Stimulated activated CD8-positive, alpha-beta memory T cell treated with anti-CD3 and anti-CD28 coated beads, Interleukin-15, amount 100 ng/mL, for 1 hour (primary cell): ENCODE measurements around the gene TTC39C.
"Not testable (repeated sequence)": the region's sequence is repeated elsewhere in the genome, so short reads cannot be mapped to it uniquely, and the experiment has no call there.

Source experiments
- DNase-seq: peaks from one replicate; pipeline ENCODE4 v3.0.0-alpha.2; 2020; ENCODE audit warnings: low read depth

Gene TTC39C

DNA sequence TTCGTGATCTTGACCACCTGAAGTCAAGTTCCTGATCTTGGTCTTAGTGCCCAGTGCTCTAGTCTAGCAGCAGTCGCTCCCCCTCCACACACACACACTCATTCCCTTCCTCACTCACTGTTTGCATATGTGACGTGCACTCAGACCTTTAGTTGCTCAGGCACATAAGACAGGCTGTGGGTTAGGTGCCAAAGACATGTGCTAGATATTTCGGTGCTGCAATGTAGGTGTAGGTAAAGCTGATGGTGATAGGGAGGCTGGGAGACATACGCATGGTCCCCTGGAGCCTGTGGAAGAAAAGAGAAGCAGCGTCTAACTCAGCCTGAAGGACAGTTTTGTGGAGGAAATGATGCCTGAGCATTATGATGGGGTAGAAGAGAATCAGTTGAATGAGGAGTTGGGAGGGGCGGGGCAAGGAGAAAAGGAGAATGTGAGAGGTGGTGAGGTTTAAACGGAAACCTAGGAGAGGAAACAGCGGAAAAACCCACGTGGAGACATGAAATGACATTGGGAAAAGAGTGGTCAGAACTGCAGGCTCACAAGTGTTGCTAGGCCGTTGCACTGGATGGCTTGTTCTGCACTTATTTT, 3.8 kb downstream of the TTC39C start:
- DNase-seq: no peak

DNA sequence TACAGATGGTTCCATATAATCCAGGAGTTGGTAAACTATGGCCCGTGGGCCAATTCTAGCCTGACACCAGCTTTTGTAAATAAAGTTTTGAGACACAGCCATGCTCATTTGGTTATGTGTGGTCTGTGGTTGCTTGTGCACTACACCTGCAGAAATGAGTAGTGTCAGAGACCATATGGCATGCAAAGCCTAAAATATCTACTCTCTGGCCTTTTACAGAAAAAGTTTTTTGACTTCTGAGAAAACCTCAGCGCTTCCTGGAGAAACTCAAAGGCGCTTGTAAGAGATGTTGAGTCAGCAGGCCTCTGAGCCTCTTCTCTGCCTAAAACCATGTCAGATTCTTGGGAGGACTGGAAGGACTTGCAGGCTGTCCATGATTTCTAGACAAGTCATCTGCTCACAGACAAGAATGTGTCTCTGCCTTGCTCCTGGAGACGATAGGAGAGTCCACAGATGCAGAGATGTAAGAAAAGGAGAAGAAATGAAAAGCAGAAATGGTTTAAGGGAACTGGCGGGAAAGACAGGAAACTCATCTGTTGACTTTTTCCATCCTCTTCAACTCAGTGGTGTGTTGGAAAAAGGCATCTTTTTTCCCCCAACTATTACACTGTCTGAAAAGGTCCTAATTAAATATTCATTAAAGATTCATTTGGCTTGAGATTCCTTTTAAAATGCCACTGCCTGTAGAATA, 5.2 kb downstream of the TTC39C start:
- DNase-seq: no peak

DNA sequence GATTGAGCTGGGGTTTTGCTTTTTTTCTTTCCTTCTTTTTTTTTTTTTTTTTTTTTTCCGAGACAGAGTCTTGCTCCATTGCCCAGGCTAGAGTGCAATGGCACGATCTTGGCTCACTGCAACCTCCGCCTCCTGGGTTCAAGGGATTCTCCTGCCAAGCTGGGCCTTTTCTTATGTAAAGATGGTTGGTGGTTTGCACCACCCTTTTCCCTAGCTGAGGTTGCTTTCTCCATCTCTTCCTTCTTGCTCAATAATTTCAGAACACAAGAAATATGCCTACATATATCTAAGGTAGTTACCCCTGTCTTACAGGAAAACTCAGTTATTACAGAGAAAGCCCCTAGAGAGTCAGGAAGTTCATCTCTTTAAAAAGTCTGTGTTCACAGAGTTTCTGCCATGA, 7.0 kb downstream of the TTC39C start:
- no peak for DNase-seq

DNA sequence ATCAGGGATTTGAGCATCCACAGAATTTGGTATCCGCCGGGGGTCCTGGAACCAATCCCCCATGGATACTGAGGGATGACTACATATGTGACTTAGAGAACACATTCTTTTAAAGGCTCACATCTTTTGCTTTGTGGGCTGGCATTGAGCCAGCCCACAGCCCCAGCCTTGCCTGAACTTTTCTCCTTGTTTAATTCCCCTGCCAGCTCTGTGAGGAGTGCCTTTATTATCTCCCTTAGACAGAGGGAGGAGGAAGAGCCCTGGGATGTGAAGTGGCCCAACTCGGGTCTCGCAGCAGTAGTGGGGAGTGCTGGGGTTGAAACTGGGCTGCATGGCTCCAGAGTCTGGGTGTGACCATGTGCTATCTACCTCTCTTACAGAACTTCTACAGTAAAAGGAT, 7.6 kb downstream of the TTC39C start:
- no peak for DNase-seq

DNA sequence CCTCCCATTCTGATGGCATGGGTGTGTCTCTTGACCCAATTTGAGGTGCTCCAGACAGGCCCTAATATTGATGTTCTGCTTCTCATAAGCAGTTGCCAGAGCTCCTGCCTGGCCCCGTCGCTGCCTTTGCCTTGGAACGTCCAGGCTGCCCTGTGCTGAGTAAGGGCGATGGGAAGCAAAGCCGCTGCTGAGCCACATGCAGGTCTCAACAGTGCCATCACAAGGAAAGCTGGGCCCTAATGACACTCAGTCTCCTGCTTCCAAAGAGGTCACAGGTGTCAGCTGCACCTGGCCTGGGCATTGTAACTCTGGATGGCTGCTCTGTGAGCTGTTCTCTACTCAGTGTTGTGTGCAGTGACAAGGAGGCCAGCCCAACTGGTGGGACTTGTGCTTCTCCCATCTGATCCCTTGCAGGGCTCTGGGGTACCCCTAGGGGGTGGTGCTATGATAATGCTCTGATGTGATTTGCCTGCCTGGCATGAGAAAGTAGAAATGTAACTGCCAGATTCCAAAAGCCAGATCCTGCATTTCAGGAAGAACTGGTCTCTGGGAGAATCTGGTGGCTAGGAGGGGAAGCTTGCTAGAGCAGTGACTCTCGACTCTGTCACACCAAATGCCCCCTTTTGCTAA, 8.7 kb downstream of the TTC39C start:
- DNase-seq: no peak

DNA sequence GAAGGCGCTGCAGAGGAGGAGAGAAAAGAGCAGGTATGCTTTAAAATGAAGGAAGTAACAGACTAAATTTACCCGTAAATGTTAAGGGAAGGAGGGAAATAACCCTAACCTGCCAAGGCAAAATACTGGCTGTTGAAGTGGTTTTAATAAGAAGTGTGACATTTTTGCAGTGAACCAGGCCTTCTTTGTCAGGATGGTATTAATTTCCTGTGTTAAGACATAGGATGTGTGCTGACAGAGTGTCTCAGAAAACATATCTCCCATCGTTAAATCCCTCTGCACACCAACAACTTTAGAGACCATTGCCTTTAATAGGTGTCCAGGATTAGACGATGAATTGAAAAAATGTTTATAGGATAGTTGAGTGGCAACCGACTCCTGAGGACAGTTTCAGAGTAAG, 9.9 kb downstream of the TTC39C start:
- no peak for DNase-seq

DNA sequence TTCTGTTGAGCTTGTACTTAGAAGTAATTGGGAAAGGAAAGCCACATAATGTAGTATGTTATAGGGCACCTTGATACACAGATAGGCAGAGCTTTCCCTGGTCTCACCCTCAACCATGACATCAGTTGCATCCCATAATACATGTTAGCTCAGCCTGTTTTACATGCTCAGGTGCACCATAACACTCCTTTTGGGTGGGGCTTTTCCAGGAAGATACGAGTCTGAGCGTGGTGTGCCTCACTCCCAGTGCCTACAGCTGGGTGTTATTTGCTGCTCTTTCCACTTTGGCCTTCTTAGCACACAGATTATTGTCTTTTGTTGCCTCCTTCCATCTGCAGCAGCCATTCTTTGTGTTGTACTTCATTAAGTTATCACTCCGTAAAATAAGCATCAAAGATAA, 11.9 kb downstream of the TTC39C start:
- DNase-seq: no peak

DNA sequence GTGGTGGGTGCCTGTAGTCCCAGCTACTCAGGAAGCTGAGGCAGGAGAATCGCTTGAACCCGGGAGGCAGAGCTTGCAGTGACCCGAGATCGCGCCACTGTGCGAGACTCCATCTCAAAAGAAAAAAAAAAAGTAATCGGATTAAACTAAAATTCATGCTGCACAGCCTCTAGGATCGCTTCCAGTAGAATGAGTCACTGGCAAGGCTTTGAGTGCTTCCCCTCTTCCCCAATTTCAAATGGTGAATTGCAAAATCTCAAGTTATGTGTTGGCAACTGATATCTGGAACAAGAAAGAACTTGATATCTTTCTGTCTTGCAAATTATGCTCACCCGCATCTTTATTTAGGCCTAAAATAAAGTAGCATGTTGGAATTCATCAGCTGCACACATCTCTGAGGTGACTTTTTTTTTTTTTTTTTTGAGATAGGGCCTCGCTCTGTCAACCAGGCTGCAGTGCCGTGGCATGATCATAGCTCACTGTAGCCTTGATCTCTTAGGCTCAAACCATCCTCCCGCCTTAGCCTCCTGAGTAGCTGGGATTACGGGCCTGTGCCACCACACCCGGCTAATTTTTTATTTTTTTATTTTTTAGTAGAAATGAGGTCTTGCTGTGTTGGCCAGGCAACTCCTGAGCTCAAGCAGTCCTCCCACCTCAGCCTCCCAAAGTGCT, 12.7 kb downstream of the TTC39C start:
- no peak for DNase-seq

DNA sequence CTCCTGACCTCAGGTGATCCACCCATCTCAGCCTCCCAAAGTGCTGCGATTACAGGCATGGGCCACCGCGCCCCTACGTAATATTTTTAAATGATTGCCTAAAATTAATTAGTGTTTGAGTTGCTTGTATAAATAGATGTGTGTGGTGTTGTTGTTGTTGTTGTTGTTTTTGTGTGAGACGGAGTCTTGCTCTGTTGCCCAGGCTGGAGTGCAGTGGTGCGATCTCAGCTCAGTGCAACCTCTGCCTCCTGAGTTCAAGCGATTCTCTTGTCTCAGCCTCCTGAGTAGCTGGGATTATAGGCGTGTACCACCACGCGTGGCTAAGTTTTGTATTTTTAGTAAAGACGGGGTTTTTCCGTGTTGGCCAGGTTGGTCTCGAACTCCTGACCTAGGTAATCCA, 14.4 kb downstream of the TTC39C start:
- not testable (repeated sequence) for DNase-seq

DNA sequence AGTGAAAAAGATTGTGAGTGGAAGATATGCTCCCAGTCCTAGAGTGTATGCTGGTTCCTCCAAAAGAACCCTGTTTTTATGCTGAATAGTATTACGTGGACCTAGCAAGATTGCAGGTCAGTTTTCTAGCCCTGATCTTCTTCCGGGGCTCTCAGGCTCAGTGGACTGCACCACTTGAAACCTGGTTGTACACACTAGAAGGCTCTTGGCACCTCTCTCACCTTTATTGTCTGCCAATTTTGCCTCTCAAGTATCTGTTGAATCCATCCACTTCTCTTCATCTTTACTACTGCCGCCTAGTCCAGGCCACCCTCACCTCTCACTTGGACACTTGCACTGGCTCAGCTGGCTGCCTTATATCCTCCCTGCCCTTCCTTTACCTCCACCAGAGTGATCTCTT, 16.8 kb downstream of the TTC39C start:
- no peak for DNase-seq

DNA sequence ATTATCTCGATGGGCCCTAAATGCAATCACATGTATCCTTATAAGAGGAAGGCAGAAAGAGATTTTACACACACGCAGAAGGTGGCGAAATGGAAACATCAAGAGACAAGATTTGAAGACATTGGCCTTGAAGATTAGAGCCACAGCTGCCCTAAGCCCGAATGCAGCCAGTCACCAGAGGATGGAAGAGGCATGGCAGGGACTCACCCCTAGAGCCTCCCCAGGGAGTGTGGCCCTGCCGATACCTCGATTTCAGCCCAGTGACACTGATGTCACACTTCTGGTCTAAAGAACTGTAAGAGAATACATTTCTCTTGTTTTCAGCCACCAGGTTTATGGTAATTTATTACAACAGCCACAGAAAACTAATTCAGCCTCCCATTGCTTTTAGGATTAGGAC, 17.4 kb downstream of the TTC39C start:
- no peak for DNase-seq

DNA sequence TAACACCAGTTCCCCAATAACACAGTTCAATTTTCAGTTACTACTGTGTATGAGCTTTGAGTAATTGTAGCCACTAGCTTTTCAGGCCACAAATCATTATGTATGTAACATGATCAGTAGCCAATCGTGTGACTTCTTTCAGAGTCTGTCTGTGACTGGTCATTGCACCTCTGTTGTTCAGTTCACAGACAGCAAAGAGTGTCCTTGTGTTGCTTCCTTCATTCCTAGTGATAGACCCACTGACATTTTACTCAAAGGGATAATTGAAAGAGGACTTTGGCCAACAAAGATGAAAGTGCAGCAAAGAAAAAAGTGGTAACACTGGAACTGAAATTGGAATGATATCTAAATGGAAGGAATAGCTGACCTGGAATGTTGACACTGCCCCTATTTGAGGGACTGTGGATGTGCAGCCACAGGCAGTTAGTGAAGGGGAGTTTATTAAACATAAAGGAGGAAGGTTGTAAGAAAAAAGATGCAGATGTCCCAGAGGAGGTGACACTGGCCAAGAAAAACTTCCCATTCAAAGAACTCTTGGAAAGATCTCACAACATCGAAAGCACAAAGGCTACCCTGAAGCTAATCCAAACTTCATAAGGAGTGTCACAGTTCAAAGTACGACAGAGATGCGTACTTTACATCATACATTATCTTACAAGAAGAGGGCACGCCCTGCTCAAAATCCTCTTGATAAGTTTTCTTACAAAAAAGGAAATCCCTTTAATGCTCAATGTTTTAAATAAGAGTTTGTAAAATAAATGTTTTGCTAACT, 19.3 kb downstream of the TTC39C start:
- no peak for DNase-seq

DNA sequence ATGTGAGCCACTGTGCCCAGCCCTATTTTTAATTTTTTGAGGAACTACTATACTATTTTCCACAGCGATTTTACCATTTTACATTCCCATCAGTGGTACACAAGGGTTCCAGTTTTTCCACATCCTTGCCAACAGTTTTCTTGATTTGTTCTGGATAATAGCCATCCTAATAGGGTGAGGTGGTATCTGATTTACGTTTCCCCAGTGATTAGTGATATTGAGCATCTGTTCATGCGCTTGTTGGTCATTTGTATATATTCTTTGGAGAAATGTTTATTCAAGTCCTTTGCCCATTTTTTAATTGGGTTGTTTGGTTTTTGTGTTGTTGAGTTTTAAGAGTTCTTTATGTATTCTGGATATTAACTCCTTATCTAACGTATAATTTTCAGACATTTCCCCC, 20.8 kb downstream of the TTC39C start:
- DNase-seq: no peak

DNA sequence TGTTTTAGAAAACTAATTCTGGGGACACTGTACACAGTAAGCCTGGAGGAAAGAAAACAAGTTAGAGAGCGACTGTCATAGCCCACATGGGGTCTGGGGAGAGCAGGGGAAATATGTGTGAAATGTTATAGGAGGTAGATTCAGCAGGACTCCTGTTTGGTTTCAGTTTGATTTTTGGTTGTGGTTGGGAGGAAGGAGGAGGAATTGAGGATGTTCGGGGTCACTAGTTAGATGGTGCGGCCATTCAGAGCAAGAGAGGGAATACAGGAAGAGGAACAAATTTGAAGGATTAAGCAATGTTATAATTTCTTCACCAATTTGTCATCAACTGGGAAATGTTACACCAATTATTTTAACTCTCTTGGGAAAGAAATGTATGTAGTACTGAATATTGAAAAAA, 25.1 kb downstream of the TTC39C start:
- DNase-seq: no peak

DNA sequence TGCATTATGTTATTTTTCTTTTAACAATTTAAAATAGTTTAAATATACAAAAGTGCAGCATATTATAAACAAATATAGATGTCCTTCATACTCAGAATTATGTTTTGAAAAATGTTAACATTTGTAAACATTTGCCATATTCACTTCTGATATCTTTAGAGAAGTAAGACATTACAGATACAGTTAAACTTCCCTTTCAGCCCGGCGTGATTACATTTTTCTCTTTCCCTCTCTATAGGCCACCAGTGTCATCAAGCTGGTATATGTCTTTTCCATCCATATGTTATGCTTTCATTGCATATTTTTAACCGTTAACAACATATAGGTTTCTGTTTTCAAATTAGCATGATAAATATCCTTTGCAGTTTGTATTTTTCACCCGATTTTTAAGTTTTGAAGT, 27.1 kb downstream of the TTC39C start:
- no peak for DNase-seq

DNA sequence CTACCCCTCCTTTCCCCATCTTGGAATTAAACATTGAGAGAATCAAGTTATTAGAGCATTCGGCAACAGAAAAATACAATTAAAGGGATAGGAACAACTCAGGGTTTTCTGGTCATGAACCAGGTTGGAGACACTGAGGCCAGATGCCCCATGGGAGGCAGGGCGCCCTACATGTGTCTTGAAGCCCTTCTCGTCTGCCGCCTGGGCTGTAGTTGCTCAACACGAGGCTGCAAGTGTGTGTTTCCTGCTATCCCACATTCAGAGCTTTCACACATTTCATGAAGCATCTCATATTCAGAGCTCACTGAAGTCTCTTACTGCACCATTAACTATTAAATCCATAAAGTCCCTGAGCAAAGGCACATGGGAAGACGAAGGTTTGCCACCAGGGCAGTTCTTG, 28.8 kb downstream of the TTC39C start:
- DNase-seq: no peak

DNA sequence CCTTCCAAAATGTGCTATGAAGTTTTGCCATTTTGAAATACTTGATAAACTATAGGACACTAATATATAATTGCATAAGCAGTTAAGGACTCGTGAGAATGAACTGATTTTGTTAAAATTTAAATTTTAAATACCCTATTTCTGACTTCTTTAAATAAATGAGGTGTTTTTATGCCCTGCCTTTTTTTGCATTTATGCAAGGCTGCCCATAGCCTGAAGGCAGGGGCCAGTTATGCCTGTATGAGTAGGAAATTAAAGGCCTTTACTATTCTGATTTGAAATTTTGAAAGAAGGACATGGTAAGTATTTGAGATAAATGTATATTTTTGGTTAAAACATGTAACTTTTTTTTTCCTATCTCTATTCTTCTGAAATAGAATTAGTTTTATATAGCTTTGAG, 33.7 kb downstream of the TTC39C start:
- no peak for DNase-seq

DNA sequence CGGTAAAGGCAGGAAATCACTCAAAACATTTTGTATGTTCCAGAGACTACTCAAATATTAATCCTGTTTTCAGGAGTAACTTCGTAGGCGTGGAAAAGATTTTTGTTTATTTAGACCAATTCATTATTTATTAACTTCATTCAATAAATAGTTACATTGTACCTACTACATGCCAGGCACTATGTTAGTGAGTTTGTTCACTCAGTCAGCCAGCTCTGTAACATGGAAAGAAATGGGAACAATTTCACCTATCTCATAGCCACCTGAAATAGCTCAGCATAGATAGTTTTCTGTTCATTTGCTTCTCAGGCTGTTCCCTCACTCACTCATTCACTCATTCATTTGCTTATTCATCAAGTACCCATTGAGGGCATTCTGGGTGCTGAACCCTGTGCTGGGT, 34.6 kb downstream of the TTC39C start:
- DNase-seq: no peak

DNA sequence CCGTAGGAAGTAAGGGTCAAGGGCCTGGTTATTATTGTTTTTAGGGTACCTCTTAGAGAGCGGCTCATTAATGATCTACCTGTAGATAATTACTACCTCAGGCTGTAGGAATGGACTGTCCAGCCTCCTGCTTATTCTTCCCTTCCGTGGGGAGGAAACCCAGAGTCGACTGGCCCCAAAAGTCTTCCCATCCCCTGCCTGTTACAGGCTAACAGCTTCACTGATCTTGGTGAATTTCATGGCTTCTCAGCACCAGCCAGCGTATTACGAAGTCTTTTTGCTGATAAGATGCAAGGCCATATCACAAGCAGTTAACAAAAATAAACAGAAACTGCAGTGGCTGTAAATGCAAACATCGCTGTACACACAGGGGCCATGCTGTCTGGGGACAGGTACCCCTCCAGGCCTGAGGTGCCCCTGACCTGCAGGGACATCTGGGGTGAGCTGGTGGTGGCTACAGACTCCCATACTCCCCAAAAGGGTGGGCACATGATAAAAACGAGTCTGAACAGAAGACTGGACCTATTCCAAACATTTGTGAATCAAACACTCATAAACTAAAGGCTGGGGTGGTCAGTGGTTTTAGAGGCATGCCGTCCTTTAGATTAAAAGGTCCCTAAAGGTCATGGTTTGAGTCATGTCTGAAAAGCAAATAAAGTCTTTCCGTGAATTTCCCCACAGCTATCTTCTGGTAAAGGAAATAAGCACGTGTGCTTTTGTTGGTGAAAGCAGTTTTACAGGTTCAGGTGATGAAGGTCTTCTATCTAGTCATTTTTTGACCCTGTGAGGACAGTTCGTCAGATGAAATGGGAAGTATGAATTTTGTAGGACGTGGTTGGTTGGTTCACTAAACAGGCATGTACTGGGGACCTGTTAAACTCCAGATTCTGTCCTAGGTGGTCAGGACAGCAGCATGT, 36.7 kb downstream of the TTC39C start:
- DNase-seq: no peak

DNA sequence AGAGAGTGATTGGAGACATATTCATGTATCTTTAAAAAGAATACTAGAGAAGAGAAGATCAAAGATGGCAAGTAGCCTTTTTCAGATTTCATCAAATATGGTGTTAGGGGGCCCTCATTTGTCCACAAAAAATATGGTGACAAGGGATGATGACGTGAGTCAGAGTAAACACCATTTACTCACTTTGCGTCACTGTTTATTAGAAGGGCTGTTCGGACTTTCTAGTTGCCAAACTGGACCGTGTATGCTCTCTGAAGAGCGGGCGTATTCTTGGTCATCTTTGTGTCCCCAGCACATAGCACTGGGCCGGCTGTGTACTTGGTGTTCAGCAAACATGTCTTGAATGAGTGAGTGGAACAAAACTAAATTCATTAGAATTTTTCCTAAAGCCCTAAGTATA, 37.5 kb downstream of the TTC39C start:
- DNase-seq: no peak

DNA sequence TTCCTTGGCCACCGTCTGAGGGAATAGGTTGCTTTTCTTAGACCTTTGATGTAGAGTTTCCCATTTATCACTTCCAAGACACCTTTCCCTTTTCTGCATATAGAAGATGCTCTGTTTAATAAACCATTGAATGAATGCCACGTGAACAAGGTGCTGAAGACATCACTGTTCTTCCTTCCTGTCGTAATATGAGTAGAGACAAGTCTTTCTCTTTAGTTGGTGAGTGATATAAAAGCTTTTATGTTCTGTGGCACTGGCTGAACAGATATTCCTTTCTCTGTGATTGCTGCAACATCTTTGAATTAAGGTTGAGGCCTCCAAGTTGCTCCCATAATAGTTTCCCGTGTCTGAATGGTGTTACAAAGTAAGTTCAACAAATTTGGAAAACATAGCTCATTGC, 38.7 kb downstream of the TTC39C start:
- no peak for DNase-seq
